Duodenal mucosa (tissue), 2 donors: ENCODE results near the gene ROPN1.

Experiments
- H3K27ac ChIP-seq: one replicate; pipeline ENCODE4 v1.7.0; 2013; ENCODE audit warnings: low read depth, low read length
- H3K27me3 ChIP-seq, 2 donors: one replicate each; pipeline ENCODE4 v1.7.0; 2013; ENCODE audit warnings: low read length in 2 of 2, control low read depth in 1 of 2; ENCODE audit not compliant: insufficient read depth in 2 of 2, control insufficient read depth in 1 of 2
- H3K36me3 ChIP-seq, 2 donors: one replicate each; pipeline ENCODE4 v1.7.0; 2013; ENCODE audit warnings: low read length in 2 of 2, control low read depth in 1 of 2; ENCODE audit not compliant: insufficient read depth in 2 of 2, control insufficient read depth in 1 of 2
- H3K4me1 ChIP-seq, 2 donors: one replicate each; pipeline ENCODE4 v1.7.0; 2013; ENCODE audit warnings: low read length in 2 of 2, control low read depth in 1 of 2; ENCODE audit not compliant: insufficient read depth in 2 of 2, control insufficient read depth in 1 of 2
- H3K4me3 ChIP-seq, 2 donors: one replicate each; pipeline ENCODE4 v1.7.0; 2013; ENCODE audit warnings: low read length in 2 of 2, low read depth in 1 of 2
- H3K9ac ChIP-seq, 2 donors: one replicate each; pipeline ENCODE4 v1.7.0; 2013; ENCODE audit warnings: low read length in 2 of 2, low read depth in 1 of 2
- H3K9me3 ChIP-seq, 2 donors: one replicate each; pipeline ENCODE4 v1.7.0; 2013; ENCODE audit warnings: low read length in 2 of 2, control low read depth in 1 of 2; ENCODE audit not compliant: control insufficient read depth in 1 of 2

Gene ROPN1

DNA sequence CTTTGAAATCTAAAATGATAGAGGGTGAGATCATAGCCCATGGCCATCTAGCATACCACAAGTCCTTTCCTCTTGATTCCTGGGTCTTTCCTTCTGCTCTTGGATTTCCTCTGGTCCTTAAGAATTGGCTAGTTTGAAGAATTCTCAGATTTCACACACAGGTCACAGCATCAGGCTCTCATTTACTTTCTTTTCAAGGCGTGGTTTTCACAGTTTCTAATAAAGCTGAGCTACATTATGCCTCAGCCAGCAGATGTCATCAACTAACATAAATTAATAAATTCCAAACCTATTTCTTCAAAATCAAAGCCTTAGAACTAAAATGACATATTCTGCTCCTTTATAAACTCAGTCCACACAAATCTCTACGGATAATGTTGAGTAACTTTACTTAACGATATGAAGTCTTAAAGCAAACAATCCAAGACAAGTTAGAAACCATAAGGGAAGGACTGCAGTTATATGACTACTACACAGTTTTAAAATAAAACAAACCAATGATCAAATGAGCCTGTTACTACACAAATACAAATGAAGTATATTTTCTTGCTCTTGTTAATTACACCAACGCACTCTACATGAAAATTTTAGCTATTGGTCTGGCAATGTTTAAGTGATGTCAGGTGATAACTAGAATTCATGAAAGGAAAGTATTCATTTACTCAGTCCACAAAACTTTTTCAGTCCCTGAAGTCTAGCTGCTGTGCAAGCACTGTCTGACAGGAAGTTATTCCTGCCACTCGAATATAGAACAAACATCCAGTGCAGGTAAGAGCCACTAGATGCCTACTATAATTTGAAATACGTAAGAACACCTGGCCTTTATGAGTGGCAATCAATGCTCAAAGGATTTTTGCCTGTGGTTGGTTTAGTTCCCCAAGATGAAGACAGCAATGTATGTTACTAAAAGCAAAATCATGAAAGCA, 40.1 kb downstream of the ROPN1 start:
- Histone ChIP-seq H3K4me3 (no peak overlapping the region), H3K9ac (no peak overlapping the region), H3K9me3 (no peaks in the 10 kb centered on the region), H3K36me3 (peaks cover 22 to 27% of the 10 kb centered on the region in 2 donors), H3K27me3 (no peaks in the 10 kb centered on the region), H3K27ac (no peak overlapping the region), H3K4me1 (no peaks in the 10 kb centered on the region)

DNA sequence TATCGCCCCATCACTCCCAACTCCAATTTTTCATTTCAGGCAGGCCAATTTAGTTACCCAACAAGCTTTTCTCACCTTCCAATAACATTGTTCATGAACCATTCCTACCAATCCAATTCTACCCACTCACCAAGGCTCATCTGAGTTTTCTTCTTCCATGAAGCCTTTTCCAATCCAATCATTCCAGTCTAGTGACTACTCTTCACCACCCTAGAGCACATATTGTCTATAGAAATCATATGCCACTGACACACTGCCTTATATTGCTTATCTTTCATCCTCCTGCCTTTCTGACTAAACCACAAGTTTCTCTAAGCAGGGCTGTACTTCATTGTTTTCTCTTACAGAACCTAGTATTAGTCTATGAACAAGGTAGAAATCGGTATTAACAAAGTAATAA, 42.3 kb downstream of the ROPN1 start:
- H3K27ac ChIP-seq = no peak overlapping the region
- no peaks in the 10 kb centered on the region for H3K9me3 ChIP-seq
- no peaks in the 10 kb centered on the region for H3K27me3 ChIP-seq
- H3K36me3 ChIP-seq = peaks cover 21 to 29% of the 10 kb centered on the region in 2 donors
- no peak overlapping the region for H3K4me3 ChIP-seq
- H3K9ac ChIP-seq = no peak overlapping the region
- no peaks in the 10 kb centered on the region for H3K4me1 ChIP-seq

DNA sequence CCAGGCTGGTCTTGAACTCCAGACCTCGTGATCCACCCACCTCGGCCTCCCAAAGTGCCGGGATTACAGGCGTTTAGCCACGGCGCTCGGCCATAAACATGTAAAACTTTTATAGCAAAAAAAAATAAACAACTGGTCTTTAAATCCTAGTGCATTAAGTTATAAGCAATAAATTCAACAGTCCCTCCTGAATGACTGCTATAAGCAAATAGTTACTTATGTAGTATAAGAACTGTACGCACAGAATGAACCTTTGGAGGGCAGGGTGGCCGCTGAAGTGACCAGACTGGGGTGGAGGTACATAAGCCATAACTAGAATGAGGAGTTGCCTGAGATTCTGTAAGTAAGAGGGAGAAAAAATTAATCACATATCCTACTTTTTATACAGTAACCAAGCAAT, 43.5 kb downstream of the ROPN1 start:
- Histone ChIP-seq H3K4me3 (no peak overlapping the region), H3K36me3 (peaks cover 18 to 36% of the 10 kb centered on the region in 2 donors), H3K4me1 (no peaks in the 10 kb centered on the region), H3K9me3 (no peaks in the 10 kb centered on the region), H3K27me3 (no peaks in the 10 kb centered on the region), H3K27ac (no peak overlapping the region), H3K9ac (no peak overlapping the region)

DNA sequence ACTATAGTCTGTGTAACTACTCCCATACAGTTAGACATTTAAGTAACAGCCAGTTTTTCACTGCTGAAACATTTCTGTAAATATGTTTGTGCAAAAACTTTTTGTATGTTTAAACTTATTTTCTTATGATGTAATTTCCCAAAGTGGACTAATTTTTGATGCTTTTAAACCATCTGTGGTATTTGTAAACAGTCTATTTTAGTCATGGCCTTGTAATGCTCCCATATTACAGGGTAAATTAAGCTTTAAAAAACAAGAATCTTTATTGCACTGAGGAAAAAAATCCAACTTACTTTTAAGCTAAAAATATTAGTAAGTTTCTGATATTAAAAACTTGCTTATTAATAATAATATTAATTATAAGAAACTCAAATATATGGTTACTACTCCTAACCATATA, 44.4 kb downstream of the ROPN1 start:
- Histone ChIP-seq H3K27ac (no peak overlapping the region), H3K4me3 (no peak overlapping the region), H3K9me3 (no peaks in the 10 kb centered on the region), H3K27me3 (no peaks in the 10 kb centered on the region), H3K4me1 (no peaks in the 10 kb centered on the region), H3K9ac (no peak overlapping the region), H3K36me3 (peaks cover 9 to 34% of the 10 kb centered on the region in 2 donors)

DNA sequence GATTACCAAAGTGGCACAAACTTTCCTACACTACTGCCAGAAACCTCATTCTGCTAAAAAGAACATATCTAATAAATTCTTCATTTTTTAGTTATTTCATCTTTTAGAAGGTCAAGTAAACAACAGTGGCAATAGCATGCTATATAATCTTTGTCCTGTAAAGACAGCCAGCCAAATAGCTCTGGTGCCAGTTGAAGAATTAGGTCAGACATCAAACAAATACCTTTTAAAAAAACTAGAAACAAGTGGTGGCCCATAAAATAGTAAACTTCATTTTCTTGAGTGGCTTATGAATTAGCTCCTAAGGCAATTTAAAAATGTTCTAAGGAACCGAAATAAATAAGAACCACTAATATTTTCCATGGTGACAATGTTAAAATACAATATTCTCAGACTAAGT, 50.4 kb downstream of the ROPN1 start:
- Histone ChIP-seq H3K27ac (no peak overlapping the region), H3K9ac (no peak overlapping the region), H3K4me3 (no peak overlapping the region), H3K4me1 (no peaks in the 10 kb centered on the region), H3K27me3 (no peaks in the 10 kb centered on the region), H3K36me3 (peaks cover under 1 to 16% of the 10 kb centered on the region in 2 donors), H3K9me3 (no peaks in the 10 kb centered on the region)

DNA sequence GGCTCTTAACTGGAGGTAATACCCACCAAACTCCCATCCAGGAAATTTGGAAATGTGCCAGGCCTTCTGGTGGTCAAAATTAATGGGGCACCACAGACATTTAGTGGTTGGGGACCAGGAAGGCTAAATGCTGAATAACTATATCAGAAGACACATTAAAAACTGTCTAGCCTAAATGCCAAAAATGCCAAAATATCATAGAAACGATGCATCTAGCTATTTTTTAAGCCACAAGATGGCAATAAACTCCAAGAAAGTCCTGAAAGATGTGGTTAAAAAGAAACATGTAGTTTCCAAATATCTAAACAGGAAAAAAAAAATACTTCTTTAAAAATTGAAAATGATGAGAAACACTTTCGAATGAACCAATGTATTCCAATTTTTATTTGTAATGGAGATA, 50.8 kb downstream of the ROPN1 start:
- no peak overlapping the region for H3K27ac ChIP-seq
- peaks cover 0 to 16% of the 10 kb centered on the region in 2 donors for H3K36me3 ChIP-seq
- no peaks in the 10 kb centered on the region for H3K4me1 ChIP-seq
- H3K9me3 ChIP-seq = no peaks in the 10 kb centered on the region
- no peak overlapping the region for H3K9ac ChIP-seq
- no peak overlapping the region for H3K4me3 ChIP-seq
- no peaks in the 10 kb centered on the region for H3K27me3 ChIP-seq

DNA sequence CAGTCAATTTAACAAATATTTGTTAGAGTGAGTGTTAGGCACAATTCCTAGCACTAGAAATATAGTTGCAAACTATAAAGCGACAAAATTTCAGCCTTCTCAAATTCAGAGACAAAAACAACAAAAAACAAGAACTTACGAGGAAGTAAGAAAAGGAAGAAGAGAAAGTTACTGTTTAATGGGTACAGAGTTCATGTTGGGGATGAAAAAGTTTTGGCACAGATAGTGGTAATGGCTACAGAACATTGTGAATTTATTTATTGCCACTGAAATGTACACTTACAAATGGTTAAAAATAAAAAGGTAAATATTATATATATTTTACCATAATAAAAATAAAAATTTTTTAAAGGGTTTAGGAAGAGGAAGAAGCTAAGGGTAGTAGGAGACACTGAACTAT, 52.2 kb downstream of the ROPN1 start:
- no peaks in the 10 kb centered on the region for H3K4me1 ChIP-seq
- H3K36me3 ChIP-seq = peaks cover 0 to 16% of the 10 kb centered on the region in 2 donors
- no peaks in the 10 kb centered on the region for H3K9me3 ChIP-seq
- no peak overlapping the region for H3K4me3 ChIP-seq
- H3K27me3 ChIP-seq = no peaks in the 10 kb centered on the region
- no peak overlapping the region for H3K27ac ChIP-seq
- no peak overlapping the region for H3K9ac ChIP-seq

DNA sequence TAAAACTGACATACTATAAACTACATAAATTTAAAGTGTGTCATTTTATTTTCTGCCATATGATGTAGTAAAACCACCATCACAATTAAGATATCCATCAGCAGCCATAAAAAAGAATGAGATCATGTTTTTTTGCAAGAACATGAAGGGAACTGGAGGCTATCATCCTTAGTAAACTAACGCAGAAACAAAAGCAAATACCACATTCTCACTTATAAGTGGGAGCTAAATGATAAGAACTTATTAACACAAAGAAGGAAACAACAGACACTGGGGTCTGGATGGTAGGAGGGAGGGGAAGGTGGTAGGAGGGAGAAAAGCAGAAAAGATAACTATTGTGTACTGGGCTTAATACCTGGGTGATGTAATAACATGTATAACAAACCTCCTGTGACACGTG, 55.5 kb downstream of the ROPN1 start:
- Histone ChIP-seq H3K4me1 (no peaks in the 10 kb centered on the region), H3K36me3 (peaks cover 0 to 5% of the 10 kb centered on the region in 2 donors), H3K4me3 (no peak overlapping the region), H3K9me3 (no peaks in the 10 kb centered on the region), H3K27me3 (no peaks in the 10 kb centered on the region), H3K9ac (no peak overlapping the region), H3K27ac (no peak overlapping the region)

DNA sequence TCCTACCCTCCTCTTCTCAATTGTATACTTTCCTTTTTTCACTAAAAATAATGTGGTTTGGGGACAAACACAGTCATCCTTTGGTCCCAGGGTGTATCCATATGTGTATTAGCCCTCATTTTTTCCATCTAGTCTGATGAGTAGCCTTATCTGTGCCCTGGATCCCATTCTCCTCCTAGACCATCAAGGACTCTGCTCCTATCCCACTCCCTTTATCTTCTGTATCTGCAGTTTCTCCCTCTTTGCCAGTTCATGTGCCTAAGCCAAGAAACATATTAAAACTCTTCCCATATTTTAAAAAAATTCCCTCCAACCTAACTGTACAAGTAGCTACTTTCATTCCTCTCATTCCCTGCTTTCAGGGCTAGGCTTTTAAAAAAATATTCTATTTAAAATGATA, 56.1 kb downstream of the ROPN1 start:
- Histone ChIP-seq H3K9ac (no peak overlapping the region), H3K36me3 (peaks cover 0 to 5% of the 10 kb centered on the region in 2 donors), H3K27me3 (no peaks in the 10 kb centered on the region), H3K27ac (no peak overlapping the region), H3K9me3 (no peaks in the 10 kb centered on the region), H3K4me3 (no peak overlapping the region), H3K4me1 (no peaks in the 10 kb centered on the region)

DNA sequence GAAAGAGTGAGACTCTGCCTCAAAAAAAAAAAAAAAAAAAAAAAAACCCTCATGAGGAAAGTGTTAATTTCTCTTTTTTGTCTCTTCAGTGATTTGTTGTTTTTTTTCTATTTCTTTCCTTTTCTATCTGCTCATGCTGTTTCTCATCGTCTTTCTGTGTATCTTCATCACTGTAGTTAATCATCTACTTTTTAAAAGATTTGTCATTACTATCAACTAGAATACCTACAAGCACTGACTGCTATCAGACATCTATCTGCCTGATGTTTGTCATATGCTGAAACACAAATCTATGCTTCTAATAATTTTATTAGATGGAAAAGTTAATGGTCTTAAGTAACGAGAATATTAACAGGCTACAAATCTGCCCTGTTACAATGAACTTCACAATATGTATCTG, 57.7 kb downstream of the ROPN1 start:
- H3K9me3 ChIP-seq = no peaks in the 10 kb centered on the region
- no peaks in the 10 kb centered on the region for H3K4me1 ChIP-seq
- H3K27me3 ChIP-seq = no peaks in the 10 kb centered on the region
- no peak overlapping the region for H3K27ac ChIP-seq
- H3K36me3 ChIP-seq = peaks cover 0 to 16% of the 10 kb centered on the region in 2 donors
- H3K9ac ChIP-seq = no peak overlapping the region
- H3K4me3 ChIP-seq = no peak overlapping the region
